ENCODE results near the gene HEYL. TPM values are rescaled to one million over a fixed set of nuclear protein-coding genes. Genes with fewer than 3 reads are reported as not detected.

The HEYL gene
- total and polyA plus RNA-seq, 2 of the 8 experiments (the other 6 are each of a cell fraction or from before 2014, with no cell fraction given): 1.8 to 3.1 TPM

GRCh38 chr1:39631361-39632322, 7.8 kb downstream of the HEYL start:
- Histone ChIP-seq H3K79me1 (ENCODE audit: low read depth, low read length) (no peaks in the 10 kb centered on the region), H3K18ac (ENCODE audit: extremely low read depth, low read length) (no peak overlapping the region), H2BK120ac (replicated peaks; ENCODE audit: low read depth, low read length) (no peak overlapping the region), H3K14ac (ENCODE audit: insufficient read length) (no peak overlapping the region), H2BK12ac (ENCODE audit: low read depth, low read length) (no peak overlapping the region), H3K4ac (replicated peaks; ENCODE audit: insufficient read length, low read depth, low read length) (no peak overlapping the region), H3K27ac (ENCODE audit: low read depth, low read length) (no peak overlapping the region), H3K23ac (ENCODE audit: insufficient read length) (no peak overlapping the region), H3K23me2 (ENCODE audit: low read depth, low read length) (no peaks in the 10 kb centered on the region), H3K56ac (replicated peaks; ENCODE audit: insufficient read length, low read depth, low read length) (no peak overlapping the region), H2AFZ (ENCODE audit: low read length) (no peak overlapping the region), H4K91ac (replicated peaks; ENCODE audit: insufficient read length, low read length) (no peak overlapping the region), H3K27me3 (replicated peaks in 1 of 4; ENCODE audit: control insufficient read depth in 3 of 4, extremely low read depth in 1 of 4, insufficient read depth in 3 of 4, low read length in 3 of 4) (peaks cover 0 to 31% (median 22%) of the 10 kb centered on the region in 4 experiments; a peak in 6 of 7 replicates), H3K4me3 (ENCODE audit: extremely low read depth in 1 of 4, insufficient read depth in 2 of 4, low read depth in 3 of 4, low read length in 4 of 4) (no peak overlapping the region), H2BK20ac (ENCODE audit: low read length) (no peak overlapping the region), H3K79me2 (ENCODE audit: control insufficient read depth in 1 of 2, insufficient read depth in 2 of 2, low read length in 2 of 2) (no peaks in the 10 kb centered on the region), H2BK5ac (ENCODE audit: low read depth, low read length) (no peak overlapping the region), H2BK15ac (ENCODE audit: low read length) (no peak overlapping the region), H4K5ac (ENCODE audit: insufficient read length, low read depth, low read length) (no peak overlapping the region), H3K36me3 (ENCODE audit: control insufficient read depth in 2 of 4, insufficient read depth in 4 of 4, low read length in 3 of 4) (no peaks in the 10 kb centered on the region), H3K4me1 (replicated peaks in 1 of 4; ENCODE audit: control insufficient read depth in 3 of 4, insufficient read depth in 4 of 4, low read length in 3 of 4) (peaks cover 0 to 2% (median under 1%) of the 10 kb centered on the region in 4 experiments; a peak in 3 of 7 replicates), H4K8ac (ENCODE audit: extremely low read depth, insufficient read depth, low read length) (no peak overlapping the region), H2AK5ac (ENCODE audit: low read depth, low read length) (0 out of 2 replicates have a peak overlapping the region, but pooled peaks have one; percentile 15), H3K9me3 (ENCODE audit: insufficient read depth in 2 of 2, low read depth in 1 of 2, low read length in 1 of 2) (no peaks in the 10 kb centered on the region), H4K20me1 (replicated peaks in 1 of 2; ENCODE audit: control insufficient read depth in 1 of 2, insufficient read depth in 2 of 2, low read length in 2 of 2) (peaks cover 0 to 5% of the 10 kb centered on the region in 2 experiments), H3K9ac (replicated peaks in 1 of 4; ENCODE audit: extremely low read depth in 1 of 4, low read depth in 3 of 4, low read length in 3 of 4) (no peak overlapping the region), H3K4me2 (ENCODE audit: insufficient read depth in 1 of 2, low read depth in 2 of 2, low read length in 2 of 2) (no peak overlapping the region)
- DNase-seq (ENCODE audit: low read depth in 1 of 2, low spot score in 2 of 2) (no peak), FAIRE-seq (no peak)
- no peak for TF ChIP-seq SIRT6 (IDR thresholded peaks at IDR 0.05; ENCODE audit: low read length)
- no peak for TF ChIP-seq ATF3 (IDR thresholded peaks at IDR 0.05; ENCODE audit: insufficient read depth, low read depth, low read length)
- TF ChIP-seq CTBP2 (IDR thresholded peaks at IDR 0.05; ENCODE audit: borderline replicate concordance, insufficient read depth, insufficient read length, low read length): no peak
- TF ChIP-seq RBBP5 (IDR thresholded peaks at IDR 0.05; ENCODE audit: borderline replicate concordance, low read depth, low read length): no peak
- WGBS, 2 experiments (ENCODE audit: extremely low coverage in 1 of 2, insufficient coverage in 1 of 2, insufficient read length in 1 of 2, insufficient replicate concordance in 2 of 2, low coverage in 1 of 2, low lambda C conversion rate in 2 of 2, missing lambda C conversion rate in 1 of 2): 91% methylated on average over 16 of the region's 16 CpGs; no CpG with 5 or more reads in 1 of the 2 experiments
- POLR2A ChIA-PET (ENCODE audit: partially characterized antibody): interaction anchor here (0.8 to 1.7 kb wide), 3 partner anchors 15 to 70 kb away, joined by 3 to 6 read pairs (median 3); no protein-coding TSS in a partner anchor
- CTCF ChIA-PET (ENCODE audit: partially characterized antibody): interaction anchor here (1.1 to 16.5 kb wide), 4 partner anchors 9 to 70 kb away, joined by 3 to 337 read pairs (median 142); no protein-coding TSS in a partner anchor
